ENCODE results near the gene RAB36.

Gene RAB36

GRCh38 chr22:23144932-23145877, at the start of gene RAB36:
TSS of gene RAB36 (plus strand) at chr22:23145477. CDS start at chr22:23146617, 1,140 bp downstream.
- DNase-seq (ENCODE audit: low read depth in 2 of 2) = peak; percentile 91 to 92

GRCh38 chr22:23095733-23096342, 49.4 kb upstream of the RAB36 start:
- DNase-seq (ENCODE audit: low read depth in 2 of 2) = no peak

GRCh38 chr22:23097412-23098229, 47.7 kb upstream of the RAB36 start:
- no peak for DNase-seq (ENCODE audit: low read depth in 2 of 2)

DNA sequence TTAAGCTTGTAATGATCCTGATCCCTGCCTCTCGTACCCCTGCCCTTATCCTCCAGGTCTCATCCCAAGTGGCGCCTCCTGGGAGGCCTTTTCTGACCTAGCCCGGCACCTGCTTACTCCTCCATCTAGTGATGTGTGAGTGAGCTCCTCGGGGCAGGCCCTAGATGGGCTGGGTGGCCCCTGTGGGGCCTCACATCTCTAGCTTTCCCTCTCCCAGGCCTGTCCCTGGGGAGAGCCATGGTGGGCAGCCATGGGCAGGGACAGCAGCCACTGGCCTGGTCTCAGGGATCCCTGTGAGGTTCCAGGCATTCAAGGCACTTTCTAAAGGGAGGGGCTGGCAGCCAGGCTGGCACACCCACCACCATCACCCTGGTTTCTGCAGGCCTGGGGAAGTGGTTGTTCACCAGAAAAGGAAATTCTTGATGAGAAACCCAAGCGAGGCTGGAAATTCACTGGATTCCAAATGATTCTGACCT, 47.0 kb upstream of the RAB36 start:
- DNase-seq (ENCODE audit: low read depth in 2 of 2) = no peak

DNA sequence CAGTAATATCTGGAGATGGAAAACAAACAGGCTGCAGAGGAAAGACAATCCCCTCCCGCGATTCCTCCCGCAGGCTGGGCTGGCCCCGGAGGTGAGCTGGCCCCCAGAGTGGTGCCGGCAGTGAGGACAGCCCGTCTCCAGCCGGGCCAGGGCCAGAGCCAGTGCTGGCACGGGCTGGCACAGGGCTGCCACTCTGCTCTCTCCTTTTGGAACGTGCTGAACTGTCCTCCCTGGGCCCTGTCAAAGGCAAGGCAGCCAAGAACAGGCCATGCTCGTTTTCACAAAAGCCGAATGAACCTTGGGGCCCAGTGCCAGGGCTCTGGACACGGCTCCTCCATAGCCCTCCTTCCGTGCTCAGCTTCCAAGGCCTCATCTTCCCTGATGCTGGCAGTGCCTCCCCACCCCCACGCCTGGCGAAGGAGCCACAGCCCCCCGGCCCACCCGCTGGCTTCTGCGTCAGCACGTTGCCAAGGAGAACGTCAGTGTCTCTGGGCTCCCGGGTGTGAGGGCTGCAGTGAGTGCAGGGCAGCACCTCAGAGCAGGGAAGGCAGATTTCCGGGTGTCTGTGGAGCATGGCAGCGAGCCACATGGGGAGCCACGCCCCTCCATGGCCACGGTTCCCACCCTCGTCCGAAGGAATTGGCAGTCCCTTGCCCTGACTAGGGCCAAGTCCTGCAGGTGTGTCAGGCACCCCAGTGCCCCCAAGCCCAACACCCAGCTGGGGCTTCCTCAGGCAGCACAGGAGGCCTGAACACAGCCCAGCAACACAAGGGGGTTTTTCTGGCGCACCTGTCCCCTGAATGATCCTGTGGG, 46.4 kb upstream of the RAB36 start:
- DNase-seq (ENCODE audit: low read depth in 2 of 2) = no peak

- no peak for DNase-seq (ENCODE audit: low read depth in 2 of 2)
Observed at GRCh38 chr22:23099531-23099804, 45.8 kb upstream of the RAB36 start.

DNA sequence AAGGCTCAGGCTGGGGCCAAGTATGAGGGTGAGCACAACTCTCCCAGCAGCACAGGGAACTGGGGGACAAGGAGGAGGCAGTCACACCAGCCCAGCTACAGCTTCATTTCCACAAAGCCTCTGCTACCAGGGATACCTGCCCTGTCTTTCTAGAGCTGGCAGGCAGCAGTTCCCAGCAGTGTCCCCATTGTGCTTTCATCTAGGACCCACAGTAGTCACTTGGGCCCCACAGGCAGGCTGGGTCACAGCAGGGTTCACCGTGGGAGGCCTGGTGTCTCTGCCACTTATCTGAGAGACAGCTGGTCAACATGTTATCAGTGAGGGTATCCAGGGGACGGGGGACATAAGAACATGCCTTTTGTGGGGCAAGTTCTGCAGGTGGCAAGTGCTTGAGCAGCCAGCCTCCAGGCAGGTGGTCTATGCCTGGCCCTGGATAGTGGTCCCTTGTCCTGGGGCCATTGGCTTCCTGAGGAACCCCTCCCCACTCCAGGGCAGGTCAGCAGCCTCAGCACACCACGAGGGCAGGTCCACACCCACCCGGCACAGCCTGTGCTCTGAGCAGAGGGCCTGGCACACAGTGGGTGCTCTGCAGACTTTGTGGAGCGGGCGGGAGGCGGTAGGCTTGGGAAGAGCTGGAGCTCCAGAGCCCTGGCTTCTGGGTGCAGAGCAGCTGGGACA, 45.0 kb upstream of the RAB36 start:
- DNase-seq (ENCODE audit: low read depth in 2 of 2) = no peak

- no peak for DNase-seq (ENCODE audit: low read depth in 2 of 2)
Observed at GRCh38 chr22:23101524-23101923, 43.8 kb upstream of the RAB36 start.

GRCh38 chr22:23102002-23102655, 43.1 kb upstream of the RAB36 start:
- DNase-seq (ENCODE audit: low read depth in 2 of 2) = no peak

- no peak for DNase-seq (ENCODE audit: low read depth in 2 of 2)
Observed at GRCh38 chr22:23102776-23103175, 42.5 kb upstream of the RAB36 start.

- DNase-seq (ENCODE audit: low read depth in 2 of 2) = no peak
Observed at GRCh38 chr22:23103199-23103954, 41.9 kb upstream of the RAB36 start.

- DNase-seq (ENCODE audit: low read depth in 2 of 2) = no peak
Observed at GRCh38 chr22:23104187-23104971, 40.9 kb upstream of the RAB36 start.

DNA sequence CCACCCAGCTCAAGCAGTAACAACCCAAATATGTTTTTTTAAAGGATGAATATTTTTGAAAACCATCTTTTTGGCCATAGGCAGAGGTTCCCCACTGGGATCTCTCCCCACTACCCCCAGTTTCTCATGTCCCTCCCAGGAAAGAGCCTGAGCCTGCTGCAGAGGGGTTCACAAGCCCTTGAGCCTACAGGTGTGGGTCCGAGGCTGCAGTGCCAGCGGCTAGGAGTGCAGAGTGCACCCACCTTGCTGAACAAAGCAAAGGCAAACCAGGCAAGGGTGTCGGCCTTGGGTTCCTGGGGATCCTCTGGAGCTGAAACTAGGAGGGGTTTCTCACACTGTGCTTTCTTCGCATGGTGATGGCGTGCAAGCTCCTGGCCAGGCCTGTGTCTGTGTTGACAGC, 40.0 kb upstream of the RAB36 start:
- no peak for DNase-seq (ENCODE audit: low read depth in 2 of 2)

DNA sequence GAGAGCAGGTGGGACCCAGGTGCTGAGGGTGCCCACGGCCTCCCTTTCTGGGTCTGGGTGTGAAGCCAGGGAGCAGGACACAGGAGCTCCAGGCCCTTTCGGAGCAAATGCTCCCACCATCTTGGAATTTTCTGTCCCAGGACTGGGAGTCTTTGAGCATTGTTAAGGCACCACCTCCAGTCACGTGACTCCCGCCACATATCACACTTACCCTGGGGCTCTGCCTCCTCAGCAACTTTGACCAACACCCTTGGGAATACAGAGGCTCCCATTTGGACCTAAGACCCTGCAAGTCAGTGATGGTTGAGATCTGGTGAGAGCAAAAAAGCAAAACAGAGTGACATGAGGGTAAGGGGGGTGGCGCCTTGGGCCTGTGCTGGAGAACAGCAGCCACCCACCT, 39.4 kb upstream of the RAB36 start:
- DNase-seq (ENCODE audit: low read depth in 2 of 2) = no peak

GRCh38 chr22:23106344-23106743, 38.9 kb upstream of the RAB36 start:
- DNase-seq (ENCODE audit: low read depth in 2 of 2) = no peak

GRCh38 chr22:23106906-23107367, 38.3 kb upstream of the RAB36 start:
- no peak for DNase-seq (ENCODE audit: low read depth in 2 of 2)

DNA sequence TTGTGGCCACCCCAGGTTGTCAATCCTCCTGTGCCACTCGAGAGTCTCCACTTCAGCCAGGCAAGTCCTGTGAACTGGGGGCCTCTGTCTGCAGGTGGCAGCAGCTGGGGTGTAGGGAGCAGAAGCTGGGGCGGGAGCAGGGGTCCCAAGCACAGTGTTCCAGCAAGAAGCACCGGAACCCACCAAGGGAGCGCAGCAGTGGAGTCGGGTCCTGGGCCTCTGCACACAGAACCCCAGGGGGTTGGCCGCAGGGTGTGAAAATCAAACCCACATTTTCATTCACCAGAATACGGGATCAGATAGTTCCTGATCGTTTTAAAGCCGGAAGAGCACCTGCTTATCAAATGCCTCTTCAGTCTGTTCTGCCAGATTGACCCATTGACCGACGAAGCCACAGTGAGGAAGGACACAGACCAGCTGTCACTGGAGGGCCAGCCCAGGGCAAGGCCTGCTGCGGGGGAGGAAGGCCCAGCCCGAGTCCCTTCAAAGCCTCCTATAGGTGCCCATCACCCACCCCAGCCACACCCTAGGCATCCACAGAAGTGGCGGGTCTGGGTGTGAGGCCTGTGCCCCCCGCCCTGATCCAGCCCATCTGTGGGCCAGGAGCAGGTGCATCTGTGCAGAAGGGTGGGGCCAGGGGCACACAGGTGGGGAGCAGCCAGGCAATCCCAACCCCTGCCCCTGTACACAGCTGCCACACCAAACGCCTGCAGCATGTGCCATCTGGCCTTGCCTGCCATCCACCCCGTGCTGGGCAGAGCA, 37.6 kb upstream of the RAB36 start:
- DNase-seq (ENCODE audit: low read depth in 2 of 2) = no peak

Measured in fibroblast of skin of left biceps (primary cell).